Measurements from ENCODE around the gene EIF4A2. TPM values are rescaled to one million over a fixed set of nuclear protein-coding genes. Genes with fewer than 3 reads are reported as not detected.

Gene EIF4A2
- 732 and 2,203 TPM in 2 replicates for total RNA-seq

DNA sequence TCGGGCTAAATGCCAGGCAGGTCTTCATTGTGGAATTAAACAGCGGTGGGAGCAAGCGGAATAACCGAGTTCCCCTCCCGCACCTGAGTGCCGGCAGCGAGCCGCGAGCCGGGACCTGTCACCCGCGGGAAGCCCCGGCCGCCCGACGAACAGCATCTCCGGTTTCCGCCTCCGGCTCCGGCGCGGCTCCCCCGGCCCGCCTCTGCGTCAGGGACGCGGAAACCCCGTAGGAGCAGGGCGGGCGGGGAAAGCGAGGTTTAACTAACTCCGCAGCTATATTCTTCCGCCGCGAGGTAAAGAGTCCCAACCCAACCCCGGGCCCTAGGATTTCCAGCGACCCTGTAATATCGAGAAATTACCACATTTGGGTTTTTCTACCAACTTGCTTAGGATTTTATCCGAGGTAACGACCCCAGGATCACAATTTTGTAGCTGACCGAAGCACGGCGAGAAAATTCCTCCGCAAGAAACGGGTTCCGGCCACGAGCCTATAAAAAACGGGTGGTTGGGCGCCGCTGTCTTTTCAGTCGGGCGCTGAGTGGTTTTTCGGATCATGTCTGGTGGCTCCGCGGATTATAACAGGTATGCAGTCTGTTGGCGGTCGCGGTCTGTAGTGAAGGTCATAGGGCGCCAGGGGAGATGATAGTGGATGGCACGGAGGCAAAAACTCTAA is at the start of gene EIF4A2:
Gene EIF4A2, plus strand, starts transcription at position 520 of the 673 bp plus-strand sequence. Its CDS starts 34 bp downstream, at position 554.

DNA sequence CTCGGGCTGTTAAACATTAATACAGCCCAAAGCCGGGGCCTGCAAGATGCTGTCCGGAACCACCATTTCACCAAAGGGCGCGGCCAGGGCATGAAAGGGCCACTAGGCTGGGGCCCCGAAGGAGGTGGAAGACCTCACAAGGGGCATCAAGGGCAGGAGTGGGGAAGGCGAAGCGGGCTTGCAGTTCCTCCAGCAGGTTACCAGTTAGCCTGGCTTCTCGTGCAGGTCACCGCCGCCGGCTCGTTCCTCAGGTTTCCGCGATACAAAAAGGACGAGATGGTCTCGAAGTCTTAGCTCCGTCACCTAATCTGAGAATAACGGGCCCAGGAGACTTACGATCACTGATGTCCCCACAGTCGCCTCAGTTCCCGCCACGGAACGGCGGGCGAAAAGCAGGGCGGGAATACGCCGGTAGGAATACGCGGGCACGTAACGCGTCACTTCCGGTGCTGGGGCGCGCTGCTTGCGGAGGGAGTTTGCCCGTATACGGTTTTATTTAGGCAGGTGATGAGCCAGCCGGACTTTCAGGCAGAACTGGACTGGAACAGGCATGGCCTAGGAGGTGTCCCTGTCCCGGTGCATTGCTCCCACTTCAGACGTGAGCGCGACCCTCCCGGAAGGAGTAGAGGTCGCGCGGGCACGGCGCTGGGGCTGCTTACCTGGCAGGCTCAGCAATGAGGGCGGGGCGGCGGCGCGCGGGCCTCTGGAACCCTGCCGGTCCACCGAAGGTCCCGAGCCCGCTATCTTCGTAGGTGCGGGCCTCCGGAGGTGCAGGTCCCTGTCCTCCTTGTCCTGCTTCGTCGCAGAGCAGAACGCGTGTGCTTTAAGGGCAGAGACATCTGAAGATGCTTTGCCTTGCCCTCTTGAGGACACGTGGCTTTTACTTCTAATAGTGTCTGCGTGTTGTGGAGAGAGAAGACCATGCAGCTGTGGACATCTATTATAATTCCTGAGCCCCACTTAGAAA is 23.0 kb downstream of the EIF4A2 start, which contains the start of gene RFC4:
Gene RFC4, minus strand, starts transcription at position 394 of the 967 bp plus-strand sequence. CDS start 1,769 bp downstream, outside the sequence.

Other genes with a start within 250 kb of the EIF4A2 start
- gene CRYGS, start 239.2 kb upstream of the EIF4A2 start, total RNA-seq, result 0.65 and 1.5 TPM in 2 replicates
- 16.2 and 26.9 TPM in 2 replicates for gene TBCCD1, start 216.2 kb upstream of the EIF4A2 start, total RNA-seq
- gene DNAJB11, start 212.9 kb upstream of the EIF4A2 start, total RNA-seq, result 76.6 and 82.2 TPM in 2 replicates
- gene AHSG, start 170.5 kb upstream of the EIF4A2 start, total RNA-seq, result not detected in 2 replicates
- gene FETUB, start 143.2 kb upstream of the EIF4A2 start, total RNA-seq, result not detected in 2 replicates
- not detected in 2 replicates for gene HRG, start 117.6 kb upstream of the EIF4A2 start, total RNA-seq
- gene KNG1, start 66.2 kb upstream of the EIF4A2 start, total RNA-seq, result not detected in 2 replicates
- gene RFC4, start 22.9 kb downstream of the EIF4A2 start, total RNA-seq, result 42.6 and 49.2 TPM in 2 replicates
- not detected in 2 replicates for gene ADIPOQ, start 59.1 kb downstream of the EIF4A2 start, total RNA-seq
- 47.4 and 80.7 TPM in 2 replicates for gene ST6GAL1, start 146.9 kb downstream of the EIF4A2 start, total RNA-seq